ENCODE data around the gene SEC24C. TPM values are rescaled to one million over a fixed set of nuclear protein-coding genes. Genes with fewer than 3 reads are reported as not detected.
A peak's percentile ranks its signal among the peaks of the same experiment; 100 is the strongest.
"Not testable (repeated sequence)": the region's sequence is repeated elsewhere in the genome, so short reads cannot be mapped to it uniquely, and the experiment has no call there.

Gene SEC24C
- total RNA-seq (ENCODE audit: insufficient read depth, low replicate concordance), result 36.6 TPM

- peak; percentile 99 for DNase-seq (ENCODE audit: low spot score)
These were observed at the start of gene SEC24C for GRCh38 chr10:73743905-73744663. Gene SEC24C (plus strand): TSS chr10:73744372. CDS start chr10:73746833, 2,461 bp downstream.

DNA sequence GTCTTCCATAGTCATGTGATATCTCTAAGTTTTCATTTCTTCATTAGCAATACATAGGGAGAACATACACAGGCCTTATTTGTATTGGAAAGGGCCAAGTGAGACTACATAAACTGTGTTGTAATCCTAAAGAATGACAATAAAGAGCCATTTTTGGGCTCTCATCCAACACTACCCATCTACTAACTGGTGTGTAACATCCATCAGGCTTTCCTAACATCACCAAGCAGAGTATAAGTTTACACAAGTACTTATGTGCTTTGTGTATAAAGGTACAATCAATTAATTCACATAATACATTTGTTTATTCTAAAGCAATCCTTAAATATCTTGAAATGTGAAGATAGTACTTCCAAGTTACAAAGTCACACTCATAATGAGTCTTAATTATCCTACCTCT is 48.9 kb upstream of the SEC24C start:
- not testable (repeated sequence) for DNase-seq (ENCODE audit: low spot score)

GRCh38 chr10:73697675-73698159 is 46.5 kb upstream of the SEC24C start, which contains the start of gene AGAP5:
Gene AGAP5 (minus strand): TSS chr10:73698109. CDS start chr10:73697755, 354 bp downstream.
- not testable (repeated sequence) for DNase-seq (ENCODE audit: low spot score)

DNA sequence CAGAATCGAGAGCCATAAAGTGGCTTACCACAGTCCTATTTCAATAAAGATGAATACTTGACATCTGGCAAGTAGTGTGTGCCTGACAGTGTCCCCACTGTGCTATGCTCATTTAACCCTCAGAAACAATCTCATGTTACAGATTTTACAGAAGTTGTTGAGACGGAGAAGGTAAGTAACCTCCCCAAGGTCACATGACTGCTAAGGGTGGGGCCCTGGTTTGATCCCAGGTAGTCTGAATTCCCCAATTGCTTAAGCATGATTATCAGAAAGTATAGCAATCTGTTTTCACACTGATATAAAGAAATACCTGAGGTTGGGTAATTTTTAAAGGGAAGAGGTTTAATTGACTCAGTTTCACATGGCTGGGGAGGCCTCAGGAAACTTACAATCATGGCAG is 45.4 kb upstream of the SEC24C start:
- DNase-seq (ENCODE audit: low spot score), result not testable (repeated sequence)

- DNase-seq (ENCODE audit: low spot score), result not testable (repeated sequence)
These were observed 40.2 kb upstream of the SEC24C start for GRCh38 chr10:73703924-73704323.

- DNase-seq (ENCODE audit: low spot score), result not testable (repeated sequence)
These were observed 38.6 kb upstream of the SEC24C start for GRCh38 chr10:73705506-73706072.

DNA sequence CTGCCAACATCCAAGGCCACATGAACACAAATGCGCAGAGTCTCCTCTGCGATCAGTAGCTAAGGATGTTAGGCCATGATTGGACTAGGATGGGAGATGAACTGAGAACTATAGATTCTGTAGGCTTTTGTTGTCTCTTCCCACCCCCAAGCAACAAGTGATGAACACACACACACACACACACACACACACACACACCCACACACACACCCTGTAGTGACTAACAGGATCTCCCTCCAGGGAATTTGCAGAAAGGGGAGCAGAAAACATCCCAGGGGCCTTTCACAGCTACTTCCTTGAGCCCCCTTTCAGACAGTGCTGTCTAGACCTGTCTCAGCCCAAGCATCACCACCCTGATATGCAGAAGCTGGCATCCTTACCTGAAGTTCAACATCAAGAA is 37.7 kb upstream of the SEC24C start:
- not testable (repeated sequence) for DNase-seq (ENCODE audit: low spot score)

- DNase-seq (ENCODE audit: low spot score), result not testable (repeated sequence)
These were observed 36.5 kb upstream of the SEC24C start for GRCh38 chr10:73707628-73708027.

DNA sequence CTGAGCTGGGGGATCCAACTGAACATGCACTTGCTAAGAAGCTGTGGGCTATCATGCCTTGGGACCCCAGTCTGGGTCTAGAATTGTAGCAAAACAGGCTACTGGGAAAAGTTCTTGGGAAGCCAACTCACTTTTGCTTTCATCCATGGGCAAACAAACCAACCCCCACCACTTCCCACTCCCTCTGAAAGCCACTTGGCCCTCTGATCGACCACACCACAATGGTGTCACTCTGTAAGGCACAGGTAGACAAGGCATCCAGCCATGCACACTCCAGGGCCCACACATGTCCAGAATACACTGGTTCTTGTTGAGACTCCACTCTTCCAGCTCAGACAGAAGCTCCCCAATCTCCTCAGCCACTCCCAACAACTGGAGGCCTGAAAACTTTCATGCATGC is 36.0 kb upstream of the SEC24C start:
- not testable (repeated sequence) for DNase-seq (ENCODE audit: low spot score)

DNA sequence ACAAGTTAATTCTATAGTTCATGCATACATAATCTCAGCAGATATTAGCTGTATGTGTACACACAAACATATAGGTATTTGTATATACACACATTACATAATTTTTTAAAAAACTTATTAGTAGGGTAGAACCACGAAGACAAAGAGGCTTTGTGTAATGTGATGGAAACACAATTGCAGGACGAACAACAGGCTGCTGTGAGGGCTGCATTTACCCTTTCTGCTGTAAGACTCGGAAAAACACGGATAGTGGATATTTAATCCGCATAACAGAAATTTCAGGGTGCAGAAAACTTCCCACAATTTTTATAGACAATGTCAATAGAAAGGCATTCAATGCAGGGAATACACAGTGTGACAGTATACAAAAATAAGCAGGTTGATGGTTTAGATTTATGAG is 32.5 kb upstream of the SEC24C start:
- DNase-seq (ENCODE audit: low spot score), result not testable (repeated sequence)

GRCh38 chr10:73713912-73714311 is 30.3 kb upstream of the SEC24C start:
- not testable (repeated sequence) for DNase-seq (ENCODE audit: low spot score)

DNA sequence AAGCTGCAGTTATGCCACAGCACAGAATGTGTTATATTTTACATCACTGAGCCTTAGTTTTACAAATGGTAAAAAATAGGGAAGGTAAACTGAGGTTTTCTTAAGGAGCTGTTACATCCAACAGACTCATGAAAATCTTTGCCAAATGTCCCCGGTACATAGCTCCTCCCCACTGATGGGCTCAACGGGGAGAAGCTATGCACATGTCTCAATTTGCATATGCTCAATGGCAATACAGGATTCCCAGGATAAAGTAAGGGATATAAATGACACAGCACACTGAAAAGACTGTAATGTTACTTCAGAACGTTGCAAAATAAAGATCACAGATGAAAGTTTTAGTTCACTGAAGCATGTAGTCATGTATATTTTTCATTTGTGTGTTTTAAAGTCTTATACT is 29.7 kb upstream of the SEC24C start:
- not testable (repeated sequence) for DNase-seq (ENCODE audit: low spot score)

GRCh38 chr10:73715179-73716156 is 28.7 kb upstream of the SEC24C start:
- not testable (repeated sequence) for DNase-seq (ENCODE audit: low spot score)

- DNase-seq (ENCODE audit: low spot score), result no peak
These were observed 27.9 kb upstream of the SEC24C start for GRCh38 chr10:73716251-73716650.

DNA sequence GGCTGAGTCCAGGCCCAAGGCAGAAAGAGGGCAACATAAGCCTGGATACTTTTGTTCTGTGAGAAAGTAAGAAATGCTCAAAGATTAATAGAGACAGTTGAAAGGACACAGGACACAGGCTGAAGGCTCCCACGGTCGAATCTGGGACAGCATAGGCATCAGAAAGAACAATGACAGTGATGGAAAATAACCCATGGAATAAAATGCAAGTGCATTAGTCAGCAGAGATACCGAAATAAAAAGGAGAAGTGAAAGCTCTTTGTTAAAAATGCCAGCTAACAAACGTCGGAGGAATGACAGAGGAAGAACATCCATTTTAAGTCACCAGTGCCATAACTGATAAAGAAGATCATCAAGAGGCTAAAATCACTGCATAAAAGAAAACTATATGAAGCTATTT is 26.6 kb upstream of the SEC24C start:
- DNase-seq (ENCODE audit: low spot score), result peak; percentile 42

DNA sequence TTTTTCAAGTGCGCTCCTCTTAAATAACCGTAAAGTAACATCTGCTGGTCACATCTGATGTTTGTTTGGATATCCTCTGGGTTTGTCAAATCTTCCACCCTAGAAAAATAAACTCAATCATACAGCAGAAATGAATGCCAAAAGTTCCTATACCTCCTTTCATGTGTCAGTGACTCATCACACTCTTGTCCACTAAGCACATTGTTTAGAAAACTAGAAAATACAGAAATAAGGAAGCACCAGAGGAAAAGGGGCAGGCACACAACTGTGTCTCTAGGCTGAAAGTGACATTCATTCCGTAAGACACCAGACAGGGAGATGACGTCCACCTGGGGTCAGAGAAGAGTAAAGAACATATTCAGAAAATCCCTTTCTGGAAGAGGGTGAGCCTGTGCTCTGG is 23.6 kb upstream of the SEC24C start:
- DNase-seq (ENCODE audit: low spot score), result not testable (repeated sequence)

DNA sequence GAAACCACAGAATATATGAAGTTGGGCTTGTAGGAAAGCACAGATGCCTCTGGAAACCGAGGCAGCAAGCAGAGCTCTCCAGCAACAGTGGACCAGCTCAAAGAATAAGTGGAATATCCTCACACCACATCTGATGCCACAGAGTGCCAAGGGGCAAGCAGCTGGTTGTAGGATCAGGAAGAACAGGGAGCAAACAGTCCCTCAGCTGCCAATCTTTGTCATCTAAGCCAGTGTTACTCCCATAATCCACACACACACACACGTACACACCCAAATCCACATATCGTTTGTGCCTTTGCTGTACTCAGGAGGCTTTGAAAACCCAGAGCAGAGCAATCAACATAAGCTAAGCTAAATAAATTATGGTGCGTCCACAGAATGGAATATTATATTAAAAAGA is 20.7 kb upstream of the SEC24C start:
- DNase-seq (ENCODE audit: low spot score), result no peak

DNA sequence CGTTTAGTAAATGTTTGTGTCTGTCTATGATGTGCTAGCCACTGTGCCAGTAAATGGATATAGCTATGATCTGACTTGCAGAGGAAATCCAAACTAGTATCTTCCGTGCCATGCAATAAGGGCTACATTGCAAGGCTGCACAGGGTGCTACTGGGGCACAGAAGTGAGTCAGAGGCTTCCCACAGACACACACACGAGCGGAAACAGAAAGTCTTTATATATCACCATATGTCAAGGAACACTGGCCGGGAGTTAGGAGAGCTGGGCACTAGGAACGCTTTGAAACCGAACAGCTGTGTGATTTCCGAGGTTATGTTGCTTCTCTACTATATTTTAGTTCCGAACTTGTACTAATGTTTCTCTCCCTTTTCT is 14.4 kb upstream of the SEC24C start:
- not testable (repeated sequence) for DNase-seq (ENCODE audit: low spot score)

DNA sequence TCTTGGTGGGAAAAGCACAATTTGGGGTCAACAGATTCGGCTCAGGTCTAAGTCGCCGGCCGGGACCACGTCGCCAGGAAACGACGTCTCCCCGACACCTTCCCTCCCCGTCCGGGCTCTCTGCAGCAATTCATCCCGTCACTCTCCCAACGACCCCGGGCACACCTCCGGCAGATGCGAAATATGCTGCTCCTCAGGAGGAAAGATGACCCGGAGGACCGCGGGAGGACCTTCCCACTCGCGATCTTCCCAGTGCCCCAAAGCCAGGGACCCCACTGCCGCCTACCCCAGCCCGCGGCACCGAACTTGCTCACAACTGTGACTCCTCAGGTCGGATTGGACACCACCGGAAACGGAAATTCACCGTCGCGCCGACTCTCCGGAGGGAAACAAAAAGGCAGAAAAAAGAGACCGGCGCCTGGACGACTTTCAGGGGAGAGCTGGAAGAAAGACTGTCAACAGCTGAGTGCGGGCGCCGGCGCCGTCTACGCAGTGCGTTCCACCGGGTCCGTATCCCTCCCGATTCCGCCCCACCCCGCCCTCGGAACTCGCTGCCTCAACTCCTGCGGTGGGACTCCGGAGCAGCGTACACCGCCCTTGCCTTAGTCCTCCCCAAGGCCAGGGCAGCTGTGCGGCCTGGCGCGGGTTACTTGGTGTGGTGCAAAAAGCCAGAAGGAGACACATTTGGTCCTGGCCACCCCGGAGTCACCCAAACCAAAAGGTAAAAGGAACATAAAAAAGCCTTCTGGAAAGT is 13.8 kb upstream of the SEC24C start:
- peak; percentile 97 for DNase-seq (ENCODE audit: low spot score)

DNA sequence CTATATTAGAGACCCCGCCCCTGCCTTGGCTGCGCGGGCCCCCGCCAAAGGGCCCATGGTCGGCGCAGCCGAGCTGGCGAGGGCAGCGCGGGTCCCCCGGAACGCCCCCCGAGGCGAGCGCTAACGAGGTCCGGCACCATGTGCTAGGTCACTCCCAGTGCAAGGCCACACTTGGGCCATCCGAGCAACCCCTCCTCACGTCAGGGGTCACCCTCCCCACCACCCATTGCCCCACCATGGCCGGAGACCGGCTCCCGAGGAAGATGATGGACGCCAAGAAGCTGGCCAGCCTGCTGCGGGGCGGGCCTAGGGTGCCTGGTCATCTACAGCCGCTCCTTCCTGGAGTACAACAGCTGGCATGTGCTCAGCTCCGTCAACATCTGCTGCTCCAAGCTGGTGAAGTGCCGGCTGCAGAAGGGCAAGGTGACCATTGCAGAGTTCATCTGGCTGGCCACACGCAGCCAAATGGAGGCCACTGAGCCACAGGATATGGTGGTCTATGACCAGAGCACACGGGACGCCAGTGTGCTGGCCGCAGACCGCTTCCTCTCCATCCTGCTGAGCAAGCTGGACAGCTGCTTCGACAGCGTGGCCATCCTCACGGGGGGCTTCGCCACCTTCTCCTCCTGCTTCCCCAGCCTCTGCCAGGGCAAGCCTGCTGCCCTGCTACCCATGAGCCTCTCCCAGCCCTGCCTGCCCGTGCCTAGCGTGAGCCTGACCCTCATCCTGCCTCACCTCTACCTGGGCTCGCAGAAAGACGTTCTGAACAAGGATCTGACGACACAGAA is 12.4 kb upstream of the SEC24C start:
- DNase-seq (ENCODE audit: low spot score), result no peak
